KBM-7 (cell line): ENCODE results near the gene CYP1A1.
"Not testable (repeated sequence)": the region's sequence is repeated elsewhere in the genome, so short reads cannot be mapped to it uniquely, and the experiment has no call there.

Experiments
- DNase-seq: peaks from one replicate; pipeline ENCODE4 v3.0.0-alpha.2; 2015
- in situ Hi-C: fragments of 300-500 bp; cut with MboI; formaldehyde crosslinking; loops from 2 replicates; pipeline ENCODE4 v1.14.3; 2020; ENCODE audit warnings: low sequenced_read_pairs, low pct_unique_long_range_greater_than_20kb, mixed read lengths

Gene CYP1A1

GRCh38 chr15:74748322-74748946 is 23.1 kb upstream of the CYP1A1 start, which contains the start of gene CYP1A2:
Gene CYP1A2 (plus strand): TSS chr15:74748845. CDS start chr15:74749739, 894 bp downstream.
- DNase-seq, result no peak
- in situ Hi-C loops, result no loop called here

- DNase-seq, result no peak
- in situ Hi-C loops, result no loop called here
Observed at GRCh38 chr15:74746389-74746788, 21.1 kb upstream of the CYP1A1 start.

GRCh38 chr15:74742422-74742821 is 17.1 kb upstream of the CYP1A1 start:
- DNase-seq, result no peak
- in situ Hi-C loops, result no loop called here

- DNase-seq, result peak; percentile 78
- in situ Hi-C loops, result not testable (repeated sequence)
Observed at GRCh38 chr15:74738239-74738638, 12.9 kb upstream of the CYP1A1 start.

- in situ Hi-C loops, result no loop called here
Observed at GRCh38 chr15:74735305-74735704, 10.0 kb upstream of the CYP1A1 start.

GRCh38 chr15:74733269-74733668 is 7.9 kb upstream of the CYP1A1 start:
- no peak for DNase-seq
- in situ Hi-C loops, result no loop called here

More at GRCh38 chr15:74735305-74735704, 10.0 kb upstream of the CYP1A1 start:
- no peak for DNase-seq

- in situ Hi-C loops, result no loop called here
Observed at GRCh38 chr15:74732846-74733245, 7.5 kb upstream of the CYP1A1 start.

GRCh38 chr15:74730619-74731316 is 5.4 kb upstream of the CYP1A1 start:
- in situ Hi-C loops, result no loop called here
- DNase-seq, result no peak

More at GRCh38 chr15:74732846-74733245, 7.5 kb upstream of the CYP1A1 start:
- no peak for DNase-seq

GRCh38 chr15:74729372-74729771 is 4.0 kb upstream of the CYP1A1 start:
- DNase-seq, in situ Hi-C loops: not testable (repeated sequence)

- in situ Hi-C loops, DNase-seq: not testable (repeated sequence)
Observed at GRCh38 chr15:74728699-74729098, 3.4 kb upstream of the CYP1A1 start.

- in situ Hi-C loops, result no loop called here
- DNase-seq, result no peak
Observed at GRCh38 chr15:74727727-74728126, 2.4 kb upstream of the CYP1A1 start.

- peak; percentile 50 for DNase-seq
- in situ Hi-C loops, result no loop called here
Observed at GRCh38 chr15:74726774-74727164, 1.4 kb upstream of the CYP1A1 start.

GRCh38 chr15:74725845-74726773 is 781 bp upstream of the CYP1A1 start:
- in situ Hi-C loops, result no loop called here
- DNase-seq, result peak; percentile 76

GRCh38 chr15:74724570-74725224 is 631 bp downstream of the CYP1A1 start:
- in situ Hi-C loops, result no loop called here
- no peak for DNase-seq

- peak; percentile 86 for DNase-seq
- in situ Hi-C loops, result no loop called here
Observed at GRCh38 chr15:74723754-74724334, 1.5 kb downstream of the CYP1A1 start.

- DNase-seq, result no peak
- in situ Hi-C loops, result no loop called here
Observed at GRCh38 chr15:74723187-74723586, 2.1 kb downstream of the CYP1A1 start.

- no peak for DNase-seq
- in situ Hi-C loops, result no loop called here
Observed at GRCh38 chr15:74722591-74722990, 2.7 kb downstream of the CYP1A1 start.

GRCh38 chr15:74716651-74717050 is 8.7 kb downstream of the CYP1A1 start:
- in situ Hi-C loops, result no loop called here
- DNase-seq, result no peak

GRCh38 chr15:74712311-74712710 is 13.0 kb downstream of the CYP1A1 start:
- no peak for DNase-seq
- in situ Hi-C loops, result no loop called here
